Smooth muscle cell (in vitro differentiated cells): ENCODE results near the gene C10orf67. TPM values are rescaled to one million over a fixed set of nuclear protein-coding genes. Genes with fewer than 3 reads are reported as not detected.
"Not testable (repeated sequence)": the region's sequence is repeated elsewhere in the genome, so short reads cannot be mapped to it uniquely, and the experiment has no call there.

Experiments used
- DNase-seq: peaks from one replicate; lab custom pipeline; 2025; ENCODE audit not compliant: unreplicated experiment; lab: John Stamatoyannopoulos, UW
- H2AFZ ChIP-seq: fragments of 200-600 bp; sonication (generic); 2 replicates; pipeline ENCODE4 v1.6.0; 2016; ENCODE audit warnings: antibody characterized with exemption, low read depth, mild to moderate bottlenecking
- H3F3A ChIP-seq: fragments of 200-600 bp; sonication (generic); 2 replicates; pipeline ENCODE4 v1.6.0; 2017; ENCODE audit warnings: antibody characterized with exemption, low read depth
- H3K27ac ChIP-seq: fragments of 200-600 bp; sonication (generic); 2 replicates; pipeline ENCODE4 v1.5.1; 2016; ENCODE audit warnings: low read depth, mild to moderate bottlenecking
- H3K27me3 ChIP-seq: fragments of 200-600 bp; sonication (generic); 2 replicates; pipeline ENCODE4 v1.6.1; 2016; ENCODE audit warnings: low read depth, mild to moderate bottlenecking
- H3K36me3 ChIP-seq: fragments of 200-600 bp; sonication (generic); 2 replicates; pipeline ENCODE4 v1.5.1; 2016; ENCODE audit warnings: low read depth
- H3K4me1 ChIP-seq: fragments of 200-600 bp; sonication (generic); 2 replicates; pipeline ENCODE4 v1.5.1; 2016; ENCODE audit warnings: low read depth
- H3K4me2 ChIP-seq: fragments of 200-600 bp; sonication (generic); 2 replicates; pipeline ENCODE4 v1.6.0; 2016; ENCODE audit warnings: mild to moderate bottlenecking
- H3K4me3 ChIP-seq: fragments of 200-600 bp; sonication (generic); 2 replicates; pipeline ENCODE4 v1.5.1; 2016; ENCODE audit warnings: mild to moderate bottlenecking
- H3K79me2 ChIP-seq: fragments of 200-600 bp; sonication (generic); 2 replicates; pipeline ENCODE4 v1.6.0; 2016; ENCODE audit warnings: low read depth, mild to moderate bottlenecking
- H3K9ac ChIP-seq: fragments of 200-600 bp; sonication (generic); 2 replicates; pipeline ENCODE4 v1.6.0; 2016; ENCODE audit warnings: low read depth
- H3K9me3 ChIP-seq: fragments of 200-600 bp; sonication (generic); replicated peaks from 2 replicates; pipeline ENCODE4 v1.5.1; 2016; ENCODE audit warnings: low read depth
- H4K20me1 ChIP-seq: fragments of 200-600 bp; sonication (generic); 2 replicates; pipeline ENCODE4 v1.6.0; 2016; ENCODE audit warnings: low read depth
- CTCF ChIP-seq: fragments of 200-600 bp; sonication (generic); IDR thresholded peaks from 2 replicates; pipeline ENCODE4 v1.5.1; 2017; ENCODE audit warnings: borderline replicate concordance, mild to moderate bottlenecking, antibody characterized with exemption; ENCODE audit not compliant: insufficient read depth, poor library complexity, severe bottlenecking
- WGBS: methylation state at CpG from one replicate; pipeline ENCODE4 v1.1.7; 2016; ENCODE audit warnings: low lambda C conversion rate; 5-methylcytosine and 5-hydroxymethylcytosine counted together
- polyA plus RNA-seq: library from polyadenylated mRNA; unstranded; fragments of >200 nt; fragmentation: Nextera tagmentation; extraction: Ambion mirVana; gene quantifications from 2 replicates; pipeline ENCODE4 v1.2.1, GENCODE V29; 2016
- total RNA-seq: library from RNA; depleted of rRNA; stranded (reverse); fragments of >200 nt; gene quantifications from 2 replicates; pipeline ENCODE4 v1.2.3, GENCODE V29; 2014

C10orf67 gene
- total and polyA plus RNA-seq, 2 experiments from 2014 or later, result not detected

GRCh38 chr10:23263441-23264164 is 81.0 kb downstream of the C10orf67 start:
- no peak for DNase-seq
- Histone ChIP-seq H2AFZ (no peak overlapping the region), H3F3A (no peaks in the 10 kb centered on the region), H3K4me1 (no peaks in the 10 kb centered on the region), H3K27me3 (no peaks in the 10 kb centered on the region), H3K9ac (no peak overlapping the region), H3K9me3 (no peaks in the 10 kb centered on the region), H3K36me3 (no peaks in the 10 kb centered on the region), H3K4me2 (no peak overlapping the region), H3K79me2 (no peaks in the 10 kb centered on the region), H4K20me1 (no peaks in the 10 kb centered on the region), H3K27ac (no peak overlapping the region), H3K4me3 (no peak overlapping the region)
- TF ChIP-seq CTCF, result no peak
- 74% methylated on average over 9 of the region's 9 CpGs for WGBS

GRCh38 chr10:23262928-23263327 is 81.7 kb downstream of the C10orf67 start:
- no peak for TF ChIP-seq CTCF
- H3K4me2 ChIP-seq, result no peak overlapping the region
- no peak overlapping the region for H2AFZ ChIP-seq
- H3K4me1 ChIP-seq, result no peaks in the 10 kb centered on the region
- no peaks in the 10 kb centered on the region for H4K20me1 ChIP-seq
- 91% methylated on average over 2 of the region's 2 CpGs for WGBS
- no peaks in the 10 kb centered on the region for H3K27me3 ChIP-seq
- no peak overlapping the region for H3K4me3 ChIP-seq
- no peaks in the 10 kb centered on the region for H3K9me3 ChIP-seq
- H3F3A ChIP-seq, result no peaks in the 10 kb centered on the region
- H3K36me3 ChIP-seq, result no peaks in the 10 kb centered on the region
- DNase-seq, result no peak
- H3K27ac ChIP-seq, result no peak overlapping the region
- H3K79me2 ChIP-seq, result no peaks in the 10 kb centered on the region
- no peak overlapping the region for H3K9ac ChIP-seq

GRCh38 chr10:23258516-23258915 is 86.1 kb downstream of the C10orf67 start:
- H3K9ac ChIP-seq, result no peak overlapping the region
- H3K27ac ChIP-seq, result no peak overlapping the region
- no peak overlapping the region for H2AFZ ChIP-seq
- no peak for TF ChIP-seq CTCF
- H3K9me3 ChIP-seq, result no peaks in the 10 kb centered on the region
- H3K27me3 ChIP-seq, result no peaks in the 10 kb centered on the region
- no peak overlapping the region for H3K4me2 ChIP-seq
- no peaks in the 10 kb centered on the region for H3F3A ChIP-seq
- WGBS, result 96% methylated on average over 2 of the region's 2 CpGs
- no peak for DNase-seq
- H4K20me1 ChIP-seq, result no peaks in the 10 kb centered on the region
- no peaks in the 10 kb centered on the region for H3K36me3 ChIP-seq
- no peak overlapping the region for H3K4me3 ChIP-seq
- H3K4me1 ChIP-seq, result no peaks in the 10 kb centered on the region
- no peaks in the 10 kb centered on the region for H3K79me2 ChIP-seq

GRCh38 chr10:23253780-23254179 is 90.8 kb downstream of the C10orf67 start:
- H3K79me2 ChIP-seq, result no peaks in the 10 kb centered on the region
- H3K27me3 ChIP-seq, result peaks cover 9% of the 10 kb centered on the region
- H4K20me1 ChIP-seq, result no peaks in the 10 kb centered on the region
- H3K36me3 ChIP-seq, result no peaks in the 10 kb centered on the region
- H3K9ac ChIP-seq, result no peak overlapping the region
- no peak overlapping the region for H3K4me3 ChIP-seq
- no peak overlapping the region for H3K27ac ChIP-seq
- no peak overlapping the region for H3K4me2 ChIP-seq
- no peaks in the 10 kb centered on the region for H3K4me1 ChIP-seq
- H3F3A ChIP-seq, result no peaks in the 10 kb centered on the region
- no peak for TF ChIP-seq CTCF
- H3K9me3 ChIP-seq, result no peaks in the 10 kb centered on the region
- no peak for DNase-seq
- WGBS, result 83% methylated on average over 2 of the region's 2 CpGs
- no peak overlapping the region for H2AFZ ChIP-seq

- not testable (repeated sequence) for H3F3A ChIP-seq, H2AFZ ChIP-seq, DNase-seq, H4K20me1 ChIP-seq, H3K9me3 ChIP-seq, H3K27ac ChIP-seq, H3K4me1 ChIP-seq, H3K27me3 ChIP-seq, H3K79me2 ChIP-seq, H3K4me2 ChIP-seq, H3K4me3 ChIP-seq, H3K9ac ChIP-seq, H3K36me3 ChIP-seq
- 91% methylated on average over 4 of the region's 4 CpGs for WGBS
Measured at GRCh38 chr10:23252859-23253258, 91.7 kb downstream of the C10orf67 start.
